GM21390 (cell line): ENCODE data around the gene RTRAF.

Experiments used
- ATAC-seq: cut with Tn5 transposase; IDR thresholded peaks from one replicate; pipeline ENCODE4 v1.9.1; 2021; ENCODE audit not compliant: unreplicated experiment

Gene RTRAF

GRCh38 chr14:51993285-51993920, 4.1 kb downstream of the RTRAF start:
- no peak for ATAC-seq

GRCh38 chr14:51996148-51996746, 6.9 kb downstream of the RTRAF start:
- no peak for ATAC-seq

- no peak for ATAC-seq
Observed at GRCh38 chr14:51998348-51998747, 9.0 kb downstream of the RTRAF start.

- ATAC-seq: no peak
Observed at GRCh38 chr14:51999084-51999483, 9.7 kb downstream of the RTRAF start.

GRCh38 chr14:52000019-52000582, 10.8 kb downstream of the RTRAF start:
- no peak for ATAC-seq

- no peak for ATAC-seq
Observed at GRCh38 chr14:52000696-52001095, 11.3 kb downstream of the RTRAF start.

GRCh38 chr14:52002542-52002941, 13.2 kb downstream of the RTRAF start:
- no peak for ATAC-seq

GRCh38 chr14:52003324-52003723, 14.0 kb downstream of the RTRAF start:
- ATAC-seq: no peak

- no peak for ATAC-seq
Observed at GRCh38 chr14:52005625-52006024, 16.3 kb downstream of the RTRAF start.

GRCh38 chr14:52006361-52006760, 17.0 kb downstream of the RTRAF start:
- no peak for ATAC-seq

GRCh38 chr14:52007211-52007610, 17.9 kb downstream of the RTRAF start:
- no peak for ATAC-seq

GRCh38 chr14:52007637-52008036, 18.3 kb downstream of the RTRAF start:
- no peak for ATAC-seq

- no peak for ATAC-seq
Observed at GRCh38 chr14:52008136-52008535, 18.8 kb downstream of the RTRAF start.

- no peak for ATAC-seq
Observed at GRCh38 chr14:52010173-52010693, 20.9 kb downstream of the RTRAF start.

- ATAC-seq: no peak
Observed at GRCh38 chr14:52011523-52011922, 22.2 kb downstream of the RTRAF start.

GRCh38 chr14:52012635-52013034, 23.3 kb downstream of the RTRAF start:
- ATAC-seq: no peak

GRCh38 chr14:52013984-52014600, 24.7 kb downstream of the RTRAF start:
- no peak for ATAC-seq

GRCh38 chr14:52014601-52015267, 25.4 kb downstream of the RTRAF start:
- no peak for ATAC-seq

GRCh38 chr14:52015411-52016030, 26.2 kb downstream of the RTRAF start:
- ATAC-seq: no peak

GRCh38 chr14:52018252-52018651, 28.9 kb downstream of the RTRAF start:
- no peak for ATAC-seq

GRCh38 chr14:52018970-52019369, 29.6 kb downstream of the RTRAF start:
- no peak for ATAC-seq
